ENCODE data around the gene EHD1.

DNA sequence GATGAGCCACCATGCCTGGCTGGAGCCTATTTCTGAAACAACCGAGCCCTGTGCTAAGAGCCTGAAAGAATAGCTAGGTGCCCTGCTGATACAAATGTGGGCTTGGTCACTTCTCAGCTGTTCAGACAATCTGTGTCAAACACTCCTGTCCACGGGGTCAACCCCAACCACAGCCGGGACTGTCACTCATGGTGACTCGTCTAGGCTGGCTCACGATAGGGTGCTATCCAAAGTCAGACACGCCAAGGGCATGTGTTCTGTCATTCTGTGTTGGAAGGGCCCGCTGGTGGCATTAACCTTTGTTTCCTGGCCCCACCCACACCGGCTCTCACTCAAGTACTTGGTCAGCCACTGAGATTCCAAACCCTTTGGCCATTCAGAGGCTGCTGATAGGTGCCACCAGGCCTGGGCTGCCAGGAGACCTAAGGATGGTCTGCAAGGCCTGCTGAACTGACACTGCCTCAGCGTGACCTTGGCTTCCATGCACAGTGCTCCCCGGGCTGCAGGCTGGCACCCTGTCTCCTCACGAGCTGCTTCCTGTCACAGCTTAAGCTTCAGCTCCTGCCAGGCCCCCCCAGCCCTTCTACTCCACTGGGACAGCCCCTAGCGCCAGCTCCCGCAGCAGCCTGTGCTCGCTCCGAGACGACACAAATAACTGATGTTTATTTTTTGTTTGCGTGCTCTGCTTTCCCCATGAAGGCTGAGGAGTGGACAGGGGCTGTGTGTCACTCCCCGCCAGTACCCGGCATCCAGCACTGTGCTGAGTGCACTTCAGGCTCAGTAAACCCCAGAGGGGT lies 19.8 kb downstream of the EHD1 start:
- TF ChIP-seq, protein P1, sequence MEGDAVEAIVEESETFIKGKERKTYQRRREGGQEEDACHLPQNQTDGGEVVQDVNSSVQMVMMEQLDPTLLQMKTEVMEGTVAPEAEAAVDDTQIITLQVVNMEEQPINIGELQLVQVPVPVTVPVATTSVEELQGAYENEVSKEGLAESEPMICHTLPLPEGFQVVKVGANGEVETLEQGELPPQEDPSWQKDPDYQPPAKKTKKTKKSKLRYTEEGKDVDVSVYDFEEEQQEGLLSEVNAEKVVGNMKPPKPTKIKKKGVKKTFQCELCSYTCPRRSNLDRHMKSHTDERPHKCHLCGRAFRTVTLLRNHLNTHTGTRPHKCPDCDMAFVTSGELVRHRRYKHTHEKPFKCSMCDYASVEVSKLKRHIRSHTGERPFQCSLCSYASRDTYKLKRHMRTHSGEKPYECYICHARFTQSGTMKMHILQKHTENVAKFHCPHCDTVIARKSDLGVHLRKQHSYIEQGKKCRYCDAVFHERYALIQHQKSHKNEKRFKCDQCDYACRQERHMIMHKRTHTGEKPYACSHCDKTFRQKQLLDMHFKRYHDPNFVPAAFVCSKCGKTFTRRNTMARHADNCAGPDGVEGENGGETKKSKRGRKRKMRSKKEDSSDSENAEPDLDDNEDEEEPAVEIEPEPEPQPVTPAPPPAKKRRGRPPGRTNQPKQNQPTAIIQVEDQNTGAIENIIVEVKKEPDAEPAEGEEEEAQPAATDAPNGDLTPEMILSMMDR (IDR thresholded peaks at IDR 0.05) = no peak
- TF ChIP-seq POLR2A (IDR thresholded peaks at IDR 0.05) = no peak

Measured in testis (tissue), 2 donors.